ENCODE measurements around the gene ASTL.

The ASTL gene

DNA sequence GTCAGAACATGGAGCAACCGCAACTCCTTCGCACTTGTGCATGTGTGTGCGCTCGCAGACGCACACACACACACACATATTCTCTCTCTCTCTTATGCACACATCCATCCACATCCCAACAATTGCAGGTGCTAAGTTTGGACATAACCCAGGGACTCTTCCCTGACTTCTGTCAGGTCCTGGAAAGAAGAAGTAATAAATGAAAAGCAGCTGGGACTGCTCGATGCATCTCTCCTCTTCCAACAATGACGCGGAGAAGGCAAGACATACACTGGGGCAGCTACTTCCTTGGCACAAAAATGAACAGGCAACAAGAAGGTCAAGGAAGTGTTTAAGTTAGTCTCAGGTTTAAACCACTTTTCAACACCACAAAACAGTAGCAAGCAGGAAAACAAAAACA, 46.7 kb upstream of the ASTL start:
- Histone ChIP-seq H3K9ac (ENCODE audit: low read length) (no peak overlapping the region), H4K20me1 (ENCODE audit: insufficient read depth, low read length) (no peaks in the 10 kb centered on the region), H3K36me3 (replicated peaks; ENCODE audit: insufficient read depth, low read length) (peaks cover 13% of the 10 kb centered on the region), H3K27me3 (replicated peaks; ENCODE audit: insufficient read depth, low read length) (no peaks in the 10 kb centered on the region), H3K4me3 (ENCODE audit: low read length) (no peak overlapping the region), H3K4me2 (ENCODE audit: low read depth, low read length) (no peak overlapping the region), H3K27ac (ENCODE audit: low read length) (no peak overlapping the region), H3K9me2 (replicated peaks; ENCODE audit: insufficient read depth, low read length) (no peaks in the 10 kb centered on the region), H3K79me2 (ENCODE audit: low read length) (peaks cover 5% of the 10 kb centered on the region; the same call in 1 of the 2 replicates), H3F3A (ENCODE audit: insufficient read depth, low read length) (no peaks in the 10 kb centered on the region), H3K4me1 (ENCODE audit: low read length) (no peaks in the 10 kb centered on the region), H2AFZ (ENCODE audit: low read length) (no peak overlapping the region), H3K9me3 (replicated peaks; ENCODE audit: insufficient read depth, low read length) (no peaks in the 10 kb centered on the region)
- TF ChIP-seq EZH2phosphoT487 (IDR thresholded peaks at IDR 0.05; ENCODE audit: low read length) (no peak), CTCF (IDR thresholded peaks at IDR 0.05; ENCODE audit: low read length) (no peak), EZH2 (optimal IDR thresholded peaks at IDR 0.05; ENCODE audit: low read depth, low read length) (no peak)
- no peak for DNase-seq

- Histone ChIP-seq H3K9me2 (replicated peaks; ENCODE audit: insufficient read depth, low read length) (no peaks in the 10 kb centered on the region), H3K27ac (ENCODE audit: low read length) (no peak overlapping the region), H3K27me3 (replicated peaks; ENCODE audit: insufficient read depth, low read length) (no peaks in the 10 kb centered on the region), H3K4me2 (ENCODE audit: low read depth, low read length) (no peak overlapping the region), H3K9me3 (replicated peaks; ENCODE audit: insufficient read depth, low read length) (no peaks in the 10 kb centered on the region), H3K9ac (ENCODE audit: low read length) (no peak overlapping the region), H4K20me1 (ENCODE audit: insufficient read depth, low read length) (no peaks in the 10 kb centered on the region), H3F3A (ENCODE audit: insufficient read depth, low read length) (no peaks in the 10 kb centered on the region), H2AFZ (ENCODE audit: low read length) (no peak overlapping the region), H3K4me3 (ENCODE audit: low read length) (no peak overlapping the region), H3K4me1 (ENCODE audit: low read length) (no peaks in the 10 kb centered on the region), H3K79me2 (ENCODE audit: low read length) (peaks cover 5% of the 10 kb centered on the region; the same call in 1 of the 2 replicates), H3K36me3 (replicated peaks; ENCODE audit: insufficient read depth, low read length) (peaks cover 13% of the 10 kb centered on the region)
- TF ChIP-seq CTCF (IDR thresholded peaks at IDR 0.05; ENCODE audit: low read length) (no peak), EZH2phosphoT487 (IDR thresholded peaks at IDR 0.05; ENCODE audit: low read length) (no peak), EZH2 (optimal IDR thresholded peaks at IDR 0.05; ENCODE audit: low read depth, low read length) (no peak)
- no peak for DNase-seq
These were observed 45.9 kb upstream of the ASTL start for GRCh38 chr2:96184188-96184587.

DNA sequence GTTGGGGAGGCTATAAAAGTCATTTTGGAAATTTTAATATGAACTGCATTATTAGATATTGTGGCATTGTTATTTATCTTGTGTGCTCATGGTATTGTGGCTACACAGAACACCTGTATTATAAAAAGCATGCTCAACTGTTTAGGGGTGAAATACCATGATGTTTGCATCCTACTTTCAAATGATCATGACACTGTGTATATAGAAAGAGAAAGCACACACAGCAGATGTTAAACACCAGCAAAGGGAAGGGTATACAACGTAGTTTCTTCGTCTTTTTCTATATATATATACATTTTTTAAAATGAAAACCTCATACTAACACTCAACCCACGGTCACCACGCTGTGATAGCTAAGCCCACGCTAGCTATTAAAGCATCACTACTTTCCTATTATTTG, 43.2 kb upstream of the ASTL start:
- Histone ChIP-seq H4K20me1 (ENCODE audit: insufficient read depth, low read length) (no peaks in the 10 kb centered on the region), H3K4me3 (ENCODE audit: low read length) (no peak overlapping the region), H3K9ac (ENCODE audit: low read length) (no peak overlapping the region), H3K36me3 (replicated peaks; ENCODE audit: insufficient read depth, low read length) (peaks cover 5% of the 10 kb centered on the region; the same call in 1 of the 2 replicates), H3K4me2 (ENCODE audit: low read depth, low read length) (no peak overlapping the region), H3K4me1 (ENCODE audit: low read length) (no peaks in the 10 kb centered on the region), H3K9me3 (replicated peaks; ENCODE audit: insufficient read depth, low read length) (no peaks in the 10 kb centered on the region), H3K79me2 (ENCODE audit: low read length) (no peaks in the 10 kb centered on the region), H3K27me3 (replicated peaks; ENCODE audit: insufficient read depth, low read length) (no peaks in the 10 kb centered on the region), H3F3A (ENCODE audit: insufficient read depth, low read length) (no peaks in the 10 kb centered on the region), H3K27ac (ENCODE audit: low read length) (no peak overlapping the region), H3K9me2 (replicated peaks; ENCODE audit: insufficient read depth, low read length) (no peaks in the 10 kb centered on the region), H2AFZ (ENCODE audit: low read length) (no peak overlapping the region)
- TF ChIP-seq CTCF (IDR thresholded peaks at IDR 0.05; ENCODE audit: low read length) (no peak), EZH2 (optimal IDR thresholded peaks at IDR 0.05; ENCODE audit: low read depth, low read length) (no peak), EZH2phosphoT487 (IDR thresholded peaks at IDR 0.05; ENCODE audit: low read length) (no peak)
- no peak for DNase-seq
